Mesenchymal stem cell (in vitro differentiated cells and primary cell): ENCODE results near the gene FTO.

Source experiments
- DNase-seq: peaks from one replicate; pipeline ENCODE4 v3.0.0-alpha.2; 2013
- H2AFZ ChIP-seq: one replicate; pipeline ENCODE4 v1.6.1; 2013; ENCODE audit warnings: low read depth, mild to moderate bottlenecking, control low read depth, inconsistent platforms, low read length, moderate library complexity
- H2AK5ac ChIP-seq: 2 replicates; pipeline ENCODE4 v1.6.1; 2013; ENCODE audit warnings: low read length, moderate library complexity, mild to moderate bottlenecking, inconsistent platforms; ENCODE audit not compliant: severe bottlenecking
- H2BK120ac ChIP-seq: one replicate; pipeline ENCODE4 v1.6.1; 2013; ENCODE audit warnings: low read depth, mild to moderate bottlenecking, inconsistent platforms, low read length, moderate library complexity
- H2BK12ac ChIP-seq, 2 experiments: one replicate each; pipeline ENCODE4 v1.6.1; 2013; ENCODE audit warnings: inconsistent platforms in 2 of 2, low read length in 2 of 2, mild to moderate bottlenecking in 2 of 2, moderate library complexity in 2 of 2, control low read depth in 1 of 2
- H2BK15ac ChIP-seq: one replicate; pipeline ENCODE4 v1.6.1; 2013; ENCODE audit warnings: mild to moderate bottlenecking, low read depth, inconsistent platforms; ENCODE audit not compliant: poor library complexity, severe bottlenecking
- H2BK5ac ChIP-seq: 2 replicates; pipeline ENCODE4 v1.6.1; 2013; ENCODE audit warnings: low read depth, mild to moderate bottlenecking, low read length, control low read depth, inconsistent platforms; ENCODE audit not compliant: poor library complexity, severe bottlenecking
- H3K14ac ChIP-seq, 2 experiments: one replicate each; pipeline ENCODE4 v1.6.1; 2013; ENCODE audit warnings: inconsistent platforms in 2 of 2, low read length in 2 of 2, control low read depth in 1 of 2, mild to moderate bottlenecking in 1 of 2, moderate library complexity in 1 of 2
- H3K18ac ChIP-seq, 2 experiments: one replicate each; pipeline ENCODE4 v1.6.1; 2013; ENCODE audit warnings: inconsistent platforms in 2 of 2, low read length in 2 of 2, control low read depth in 1 of 2, low read depth in 1 of 2, mild to moderate bottlenecking in 1 of 2
- H3K23ac ChIP-seq, 2 experiments: one replicate each; pipeline ENCODE4 v1.6.1; 2013; ENCODE audit warnings: inconsistent platforms in 2 of 2, low read length in 2 of 2, mild to moderate bottlenecking in 2 of 2, moderate library complexity in 2 of 2, control low read depth in 1 of 2
- H3K27ac ChIP-seq: 2 replicates; pipeline ENCODE4 v1.5.1; 2013; ENCODE audit warnings: mild to moderate bottlenecking, moderate library complexity, low read length, control low read depth, inconsistent platforms; ENCODE audit not compliant: poor library complexity, severe bottlenecking
- H3K27me3 ChIP-seq, 2 experiments: 2 replicates each; pipeline versions ENCODE4 v1.6.1 to v1.7.0; 2013; ENCODE audit warnings: low read length in 2 of 2, mild to moderate bottlenecking in 2 of 2, moderate library complexity in 2 of 2, control low read depth in 1 of 2, inconsistent platforms in 1 of 2; ENCODE audit not compliant: control insufficient read depth in 1 of 2, insufficient read depth in 1 of 2
- H3K36me3 ChIP-seq, 2 experiments: 2 replicates each; pipeline versions ENCODE4 v1.6.1 to v1.7.0; 2013; ENCODE audit warnings: low read length in 2 of 2, control low read depth in 1 of 2, inconsistent platforms in 1 of 2, low read depth in 1 of 2, mild to moderate bottlenecking in 1 of 2; ENCODE audit not compliant: insufficient read depth in 2 of 2, control insufficient read depth in 1 of 2
- H3K4ac ChIP-seq, 2 experiments: one replicate each; pipeline ENCODE4 v1.6.1; 2013; ENCODE audit warnings: inconsistent platforms in 2 of 2, low read length in 2 of 2, mild to moderate bottlenecking in 2 of 2, moderate library complexity in 2 of 2, control low read depth in 1 of 2, low read depth in 1 of 2
- H3K4me1 ChIP-seq: 2 replicates; pipeline ENCODE4 v1.6.1; 2013; ENCODE audit warnings: low read depth, low read length, control low read depth; ENCODE audit not compliant: control insufficient read depth, insufficient read depth
- H3K4me2 ChIP-seq: 2 replicates; pipeline ENCODE4 v1.6.1; 2013; ENCODE audit warnings: low read length, mild to moderate bottlenecking, inconsistent platforms; ENCODE audit not compliant: poor library complexity, severe bottlenecking
- H3K4me3 ChIP-seq, 2 experiments: 2 replicates each; pipeline versions ENCODE4 v1.5.1 to v1.7.0; 2013; ENCODE audit warnings: low read length in 2 of 2, mild to moderate bottlenecking in 2 of 2, control low read depth in 1 of 2, low read depth in 1 of 2; ENCODE audit not compliant: insufficient read depth in 1 of 2
- H3K79me1 ChIP-seq: replicated peaks from 2 replicates; pipeline ENCODE4 v1.6.1; 2013; ENCODE audit warnings: mild to moderate bottlenecking, control low read depth, low read length, inconsistent platforms; ENCODE audit not compliant: poor library complexity, severe bottlenecking
- H3K9ac ChIP-seq: 2 replicates; pipeline ENCODE4 v1.7.0; 2013; ENCODE audit warnings: mild to moderate bottlenecking, low read length, moderate library complexity
- H3K9me3 ChIP-seq: 2 replicates; pipeline ENCODE4 v1.7.0; 2013; ENCODE audit warnings: mild to moderate bottlenecking, low read length; ENCODE audit not compliant: control insufficient read depth
- H4K8ac ChIP-seq: one replicate; pipeline ENCODE4 v1.6.1; 2013; ENCODE audit warnings: inconsistent platforms, mild to moderate bottlenecking, low read length, moderate library complexity
- H4K91ac ChIP-seq: one replicate; pipeline ENCODE4 v1.6.1; 2013; ENCODE audit warnings: mild to moderate bottlenecking, low read length, inconsistent platforms
- WGBS: methylation state at CpG from one replicate; pipeline ENCODE4 v1.1.7; 2013; ENCODE audit warnings: mixed read lengths; 5-methylcytosine and 5-hydroxymethylcytosine counted together

FTO gene

GRCh38 chr16:53958341-53958880 is 254.5 kb downstream of the FTO start:
- WGBS, result 91% methylated on average over 8 of the region's 10 CpGs
- Histone ChIP-seq H4K8ac (no peak overlapping the region), H3K79me1 (peaks cover 11% of the 10 kb centered on the region)

GRCh38 chr16:53960050-53960812 is 256.3 kb downstream of the FTO start:
- Histone ChIP-seq H3K4me2 (no peak overlapping the region), H3K9ac (no peak overlapping the region), H2AFZ (peak overlapping the region; percentile 37), H3K14ac (no peak overlapping the region), H3K9me3 (no peaks in the 10 kb centered on the region), H2BK120ac (no peak overlapping the region), H3K23ac (no peak overlapping the region), H2AK5ac (no peak overlapping the region), H3K4me1 (no peaks in the 10 kb centered on the region), H4K8ac (no peak overlapping the region), H2BK15ac (no peak overlapping the region), H3K79me1 (peaks cover 6% of the 10 kb centered on the region), H3K4ac (peak overlapping the region in 1 of 2 experiments; percentile 37), H3K27me3 (no peaks in the 10 kb centered on the region), H3K36me3 (no peaks in the 10 kb centered on the region), H3K18ac (no peak overlapping the region), H4K91ac (no peak overlapping the region), H3K4me3 (no peak overlapping the region), H2BK12ac (no peak overlapping the region), H2BK5ac (no peak overlapping the region), H3K27ac (no peak overlapping the region)
- no peak for DNase-seq
- WGBS, result 86% methylated on average over 3 of the region's 7 CpGs

More at GRCh38 chr16:53958341-53958880, 254.5 kb downstream of the FTO start:
- H3K4me2 ChIP-seq, result no peak overlapping the region
- no peaks in the 10 kb centered on the region for H3K9me3 ChIP-seq
- no peak overlapping the region for H3K23ac ChIP-seq
- no peaks in the 10 kb centered on the region for H3K4me1 ChIP-seq
- no peak overlapping the region for H3K27ac ChIP-seq
- no peak overlapping the region for H2AFZ ChIP-seq
- no peak overlapping the region for H2BK15ac ChIP-seq
- H2BK120ac ChIP-seq, result no peak overlapping the region
- H4K91ac ChIP-seq, result no peak overlapping the region
- no peak overlapping the region for H3K9ac ChIP-seq
- H2BK12ac ChIP-seq, result no peak overlapping the region
- no peak overlapping the region for H2BK5ac ChIP-seq
- no peak overlapping the region for H3K4ac ChIP-seq
- H3K4me3 ChIP-seq, result no peak overlapping the region
- no peak overlapping the region for H3K18ac ChIP-seq
- H3K14ac ChIP-seq, result no peak overlapping the region
- no peak for DNase-seq
- H2AK5ac ChIP-seq, result no peak overlapping the region
- no peaks in the 10 kb centered on the region for H3K36me3 ChIP-seq
- no peaks in the 10 kb centered on the region for H3K27me3 ChIP-seq

GRCh38 chr16:53960954-53961616 is 257.1 kb downstream of the FTO start:
- H3K14ac ChIP-seq, result no peak overlapping the region
- no peak overlapping the region for H3K4me2 ChIP-seq
- no peak overlapping the region for H2BK5ac ChIP-seq
- no peaks in the 10 kb centered on the region for H3K9me3 ChIP-seq
- H3K27me3 ChIP-seq, result no peaks in the 10 kb centered on the region
- H2AFZ ChIP-seq, result no peak overlapping the region
- H3K23ac ChIP-seq, result no peak overlapping the region
- H3K18ac ChIP-seq, result no peak overlapping the region
- H3K36me3 ChIP-seq, result no peaks in the 10 kb centered on the region
- H3K4me3 ChIP-seq, result no peak overlapping the region
- H2AK5ac ChIP-seq, result no peak overlapping the region
- no peak overlapping the region for H2BK15ac ChIP-seq
- DNase-seq, result no peak
- H2BK12ac ChIP-seq, result no peak overlapping the region
- no peak overlapping the region for H3K9ac ChIP-seq
- H3K4me1 ChIP-seq, result no peaks in the 10 kb centered on the region
- no peak overlapping the region for H4K91ac ChIP-seq
- 41% methylated on average over 6 of the region's 6 CpGs for WGBS
- H3K4ac ChIP-seq, result no peak overlapping the region
- H3K27ac ChIP-seq, result no peak overlapping the region
- no peak overlapping the region for H4K8ac ChIP-seq
- peaks cover 6% of the 10 kb centered on the region for H3K79me1 ChIP-seq
- no peak overlapping the region for H2BK120ac ChIP-seq

- Histone ChIP-seq H3K9me3 (no peaks in the 10 kb centered on the region), H3K36me3 (no peaks in the 10 kb centered on the region), H4K8ac (no peak overlapping the region), H3K9ac (no peak overlapping the region), H2BK5ac (no peak overlapping the region), H3K23ac (no peak overlapping the region), H2AFZ (no peak overlapping the region), H4K91ac (no peak overlapping the region), H2AK5ac (no peak overlapping the region), H3K18ac (no peak overlapping the region), H3K4ac (no peak overlapping the region), H2BK12ac (no peak overlapping the region), H3K4me2 (no peak overlapping the region), H2BK120ac (no peak overlapping the region), H3K4me1 (no peaks in the 10 kb centered on the region), H2BK15ac (no peak overlapping the region), H3K27me3 (no peaks in the 10 kb centered on the region), H3K79me1 (peaks cover 6% of the 10 kb centered on the region), H3K27ac (no peak overlapping the region), H3K14ac (no peak overlapping the region), H3K4me3 (no peak overlapping the region)
- 100% methylated on average over 1 of the region's 2 CpGs for WGBS
- no peak for DNase-seq
Observed at GRCh38 chr16:53962041-53962440, 258.1 kb downstream of the FTO start.
